ENCODE measurements around the gene PRSS56. TPM values are rescaled to one million over a fixed set of nuclear protein-coding genes. Genes with fewer than 3 reads are reported as not detected.
A peak's percentile ranks its signal among the peaks of the same experiment; 100 is the strongest.

The PRSS56 gene
- total and polyA plus RNA-seq, 3 donors from 2014 or later = 0.86 to 1.2 (median 0.87) TPM

GRCh38 chr2:232484628-232485347, 35.4 kb upstream of the PRSS56 start:
- TF ChIP-seq CTCF (IDR thresholded peaks at IDR 0.05) = no peak
- TF ChIP-seq POLR2A (IDR thresholded peaks at IDR 0.05) = no peak
- peaks cover 4% of the 10 kb centered on the region for H3K4me1 ChIP-seq
- 82 to 85% methylated on average over 4 to 12 of the region's 12 CpGs for WGBS, 2 donors
- H3K36me3 ChIP-seq (ENCODE audit: low read depth, missing control alignments) = no peaks in the 10 kb centered on the region
- H3K4me3 ChIP-seq = no peak overlapping the region
- no peaks in the 10 kb centered on the region for H3K27me3 ChIP-seq
- intact Hi-C loops (cut with DNase I; ENCODE audit: low total_unique reads) = no loop called here
- DNase-seq = no peak
- H3K27ac ChIP-seq = no peak overlapping the region
- H3K9me3 ChIP-seq = no peaks in the 10 kb centered on the region

DNA sequence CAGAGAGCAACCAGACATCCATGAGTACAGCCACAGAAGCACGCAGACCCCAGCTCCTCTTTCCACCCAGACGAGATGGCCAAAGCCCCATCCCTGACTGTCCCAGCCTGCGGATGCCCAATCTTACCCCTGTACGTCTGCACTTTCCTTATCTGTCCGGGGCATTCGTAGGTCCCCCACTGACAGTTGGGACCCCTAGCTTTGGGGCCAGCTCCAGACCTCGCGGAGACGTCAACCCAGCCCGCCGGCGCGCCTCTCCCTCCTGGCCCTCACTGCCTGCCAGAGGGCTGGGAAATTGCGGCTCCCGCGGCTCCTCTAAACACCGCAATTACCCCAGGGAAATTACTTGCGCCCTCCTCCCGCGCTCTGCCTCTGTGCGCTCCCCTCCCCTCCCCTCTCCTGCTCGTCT, 34.8 kb upstream of the PRSS56 start:
- 13 to 14% methylated on average over 19 to 22 of the region's 22 CpGs for WGBS, 2 donors
- H3K4me3 ChIP-seq = peak overlapping the region in 1 of 2 donors; percentile 38
- no peak for DNase-seq
- no peaks in the 10 kb centered on the region for H3K27me3 ChIP-seq
- intact Hi-C loops (cut with DNase I; ENCODE audit: low total_unique reads) = no loop called here
- no peaks in the 10 kb centered on the region for H3K36me3 ChIP-seq (ENCODE audit: low read depth, missing control alignments)
- TF ChIP-seq CTCF (IDR thresholded peaks at IDR 0.05) (no peak), POLR2A (IDR thresholded peaks at IDR 0.05) (no peak)
- no peaks in the 10 kb centered on the region for H3K9me3 ChIP-seq
- no peak overlapping the region for H3K27ac ChIP-seq
- peaks cover 4% of the 10 kb centered on the region for H3K4me1 ChIP-seq

DNA sequence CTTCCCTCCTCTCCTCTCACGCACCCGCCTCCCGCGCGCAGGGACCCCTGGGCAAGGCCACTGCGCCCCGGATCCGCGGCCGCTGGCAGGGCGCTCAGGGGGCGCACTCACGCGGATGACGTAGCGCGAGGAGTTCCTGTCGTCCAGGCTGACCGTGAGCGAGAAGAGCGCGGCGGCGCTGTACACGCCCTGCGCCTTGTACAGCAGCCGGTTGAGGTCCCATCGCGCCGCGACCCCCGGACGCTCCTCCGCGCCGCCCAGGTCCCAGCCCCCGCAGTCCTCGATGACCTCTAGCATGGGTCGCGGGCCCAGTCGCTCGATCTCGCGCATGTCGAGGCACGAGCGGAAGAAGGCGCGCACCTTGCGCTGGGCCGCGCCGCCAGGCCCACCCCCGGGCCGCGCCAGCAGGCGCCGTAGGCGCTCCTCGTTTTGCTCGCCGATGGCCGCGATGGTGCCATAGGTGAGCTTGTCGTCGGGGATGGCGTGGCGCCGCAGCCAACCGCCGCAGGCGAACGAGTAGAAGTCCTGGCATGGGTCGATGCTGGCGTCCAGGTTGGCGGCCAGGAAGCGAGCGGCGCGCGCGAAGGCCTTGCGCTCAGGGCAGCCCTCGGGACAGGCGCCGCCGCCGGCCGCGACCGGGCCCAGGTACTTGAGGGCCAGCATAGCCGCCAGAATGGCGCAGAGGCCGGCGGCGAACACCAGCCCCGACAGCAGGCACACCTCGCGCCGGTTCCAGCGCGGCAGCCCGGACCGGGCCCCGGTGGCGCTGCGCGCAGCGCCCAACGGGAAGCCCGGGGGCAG, 34.2 kb upstream of the PRSS56 start:
- Histone ChIP-seq H3K27me3 (no peaks in the 10 kb centered on the region), H3K4me1 (peaks cover 4% of the 10 kb centered on the region), H3K27ac (no peak overlapping the region), H3K4me3 (peak overlapping the region; percentile 12 to 38), H3K36me3 (ENCODE audit: low read depth, missing control alignments) (no peaks in the 10 kb centered on the region), H3K9me3 (no peaks in the 10 kb centered on the region)
- no peak for TF ChIP-seq POLR2A (IDR thresholded peaks at IDR 0.05)
- no peak for TF ChIP-seq CTCF (IDR thresholded peaks at IDR 0.05)
- no peak for DNase-seq
- intact Hi-C loops (cut with DNase I; ENCODE audit: low total_unique reads) = no loop called here
- WGBS, 2 donors = 1 to 3% methylated on average over 23 to 62 of the region's 111 CpGs

DNA sequence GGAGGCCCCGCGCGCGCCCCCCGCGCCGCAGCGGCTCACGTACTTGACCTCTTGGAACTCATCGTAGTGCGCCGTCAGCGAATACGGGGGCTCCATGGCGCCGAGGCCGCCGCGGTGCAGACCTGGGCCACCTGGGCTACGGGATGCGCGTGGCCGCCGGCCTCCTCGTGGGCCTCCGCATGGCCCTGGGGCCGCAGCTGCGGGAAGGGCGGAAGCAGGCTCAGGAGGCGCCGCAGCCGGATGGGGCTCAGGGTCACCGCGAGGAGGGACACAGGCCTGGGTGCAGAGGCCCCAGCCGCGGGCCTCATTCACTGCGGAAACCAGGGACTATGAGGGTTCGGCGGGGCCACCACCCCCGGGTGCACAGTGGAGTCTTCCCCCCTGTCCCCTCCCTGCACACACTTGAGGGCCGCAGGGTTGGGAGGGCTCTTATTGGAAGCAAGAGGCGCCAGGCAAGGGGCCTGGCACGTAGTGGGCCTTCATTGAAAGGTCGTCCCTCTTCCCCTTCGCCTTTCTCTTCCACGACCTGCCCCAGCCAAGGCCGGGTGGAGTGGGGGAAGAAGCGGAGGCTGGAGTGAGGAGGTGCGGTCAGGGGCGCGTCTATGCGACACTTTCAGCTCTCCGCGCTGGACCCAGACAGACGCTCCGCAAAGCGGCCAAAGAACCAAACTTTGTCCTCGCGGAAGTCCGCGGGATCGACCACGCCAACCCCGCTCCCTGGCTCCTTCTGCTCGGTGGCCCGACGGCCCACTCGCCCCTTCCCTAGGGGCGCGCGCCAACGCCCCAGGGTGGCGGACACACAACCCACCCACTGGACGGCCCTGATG, 33.4 kb upstream of the PRSS56 start:
- peak overlapping the region; percentile 12 to 38 for H3K4me3 ChIP-seq

More for the DNA sequence above, 33.4 kb upstream of the PRSS56 start:
- no peak for DNase-seq
- H3K36me3 ChIP-seq (ENCODE audit: low read depth, missing control alignments) = no peaks in the 10 kb centered on the region
- TF ChIP-seq CTCF (IDR thresholded peaks at IDR 0.05) (no peak), POLR2A (IDR thresholded peaks at IDR 0.05) (no peak)
- intact Hi-C loops (cut with DNase I; ENCODE audit: low total_unique reads) = no loop called here
- H3K4me1 ChIP-seq = peaks cover 4% of the 10 kb centered on the region
- no peaks in the 10 kb centered on the region for H3K27me3 ChIP-seq
- no peak overlapping the region for H3K27ac ChIP-seq
- no peaks in the 10 kb centered on the region for H3K9me3 ChIP-seq
- 3 to 11% methylated on average over 5 to 71 of the region's 74 CpGs for WGBS, 2 donors

Data from testis (tissue), 3 donors.